Neural cell (in vitro differentiated cells): ENCODE measurements around the gene IL1A.

ENCODE experiments used
- EP300 ChIP-seq: fragments of 450-650 bp; conservative IDR thresholded peaks from 2 replicates; pipeline ENCODE4 v1.6.1; 2014; ENCODE audit warnings: antibody characterized with exemption, mild to moderate bottlenecking, moderate library complexity; ENCODE audit not compliant: poor library complexity, severe bottlenecking
- EZH2 ChIP-seq: fragments of 200-600, 300-800 bp; shearing (Covaris generic), sonication (generic); IDR thresholded peaks from 2 replicates; pipeline ENCODE4 v1.6.1; 2014; ENCODE audit warnings: antibody characterized with exemption, low read length, borderline replicate concordance, mild to moderate bottlenecking; ENCODE audit not compliant: insufficient read depth, poor library complexity, severe bottlenecking
- MXI1 ChIP-seq: fragments of 450-650 bp; conservative IDR thresholded peaks from 2 replicates; pipeline ENCODE4 v1.6.1; 2014; ENCODE audit warnings: antibody characterized with exemption, mild to moderate bottlenecking; ENCODE audit not compliant: poor library complexity, severe bottlenecking
- POLR2AphosphoS5 ChIP-seq: IDR thresholded peaks from 2 replicates; pipeline ENCODE4 v1.6.1; 2012
- RAD21 ChIP-seq: fragments of 450-650 bp; conservative IDR thresholded peaks from 2 replicates; pipeline ENCODE4 v1.6.1; 2014; ENCODE audit warnings: antibody characterized with exemption, mild to moderate bottlenecking, moderate library complexity
- SMC3 ChIP-seq: fragments of 450-650 bp; conservative IDR thresholded peaks from 2 replicates; pipeline ENCODE4 v1.6.1; 2014; ENCODE audit warnings: antibody characterized with exemption, mild to moderate bottlenecking, moderate library complexity; ENCODE audit not compliant: poor library complexity
- TAF1 ChIP-seq: IDR thresholded peaks from 2 replicates; pipeline ENCODE4 v1.6.1; 2012; ENCODE audit warnings: low read depth
- TF ChIP-seq, protein P1 (sequence below): fragments of 450-650 bp; IDR thresholded peaks from 2 replicates; pipeline ENCODE4 v1.5.1; 2014; ENCODE audit warnings: antibody characterized with exemption, mild to moderate bottlenecking, moderate library complexity; ENCODE audit not compliant: poor library complexity, severe bottlenecking
- TF ChIP-seq, protein P2 (sequence below): IDR thresholded peaks from 2 replicates; pipeline ENCODE4 v1.6.1; 2012; ENCODE audit warnings: borderline replicate concordance

- no peak for TF ChIP-seq EZH2
- no peak for TF ChIP-seq TAF1
- TF ChIP-seq POLR2AphosphoS5 = no peak
- TF ChIP-seq, protein P1, sequence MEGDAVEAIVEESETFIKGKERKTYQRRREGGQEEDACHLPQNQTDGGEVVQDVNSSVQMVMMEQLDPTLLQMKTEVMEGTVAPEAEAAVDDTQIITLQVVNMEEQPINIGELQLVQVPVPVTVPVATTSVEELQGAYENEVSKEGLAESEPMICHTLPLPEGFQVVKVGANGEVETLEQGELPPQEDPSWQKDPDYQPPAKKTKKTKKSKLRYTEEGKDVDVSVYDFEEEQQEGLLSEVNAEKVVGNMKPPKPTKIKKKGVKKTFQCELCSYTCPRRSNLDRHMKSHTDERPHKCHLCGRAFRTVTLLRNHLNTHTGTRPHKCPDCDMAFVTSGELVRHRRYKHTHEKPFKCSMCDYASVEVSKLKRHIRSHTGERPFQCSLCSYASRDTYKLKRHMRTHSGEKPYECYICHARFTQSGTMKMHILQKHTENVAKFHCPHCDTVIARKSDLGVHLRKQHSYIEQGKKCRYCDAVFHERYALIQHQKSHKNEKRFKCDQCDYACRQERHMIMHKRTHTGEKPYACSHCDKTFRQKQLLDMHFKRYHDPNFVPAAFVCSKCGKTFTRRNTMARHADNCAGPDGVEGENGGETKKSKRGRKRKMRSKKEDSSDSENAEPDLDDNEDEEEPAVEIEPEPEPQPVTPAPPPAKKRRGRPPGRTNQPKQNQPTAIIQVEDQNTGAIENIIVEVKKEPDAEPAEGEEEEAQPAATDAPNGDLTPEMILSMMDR = no peak
- no peak for TF ChIP-seq RAD21
- TF ChIP-seq EP300 = no peak
- TF ChIP-seq, protein P2, sequence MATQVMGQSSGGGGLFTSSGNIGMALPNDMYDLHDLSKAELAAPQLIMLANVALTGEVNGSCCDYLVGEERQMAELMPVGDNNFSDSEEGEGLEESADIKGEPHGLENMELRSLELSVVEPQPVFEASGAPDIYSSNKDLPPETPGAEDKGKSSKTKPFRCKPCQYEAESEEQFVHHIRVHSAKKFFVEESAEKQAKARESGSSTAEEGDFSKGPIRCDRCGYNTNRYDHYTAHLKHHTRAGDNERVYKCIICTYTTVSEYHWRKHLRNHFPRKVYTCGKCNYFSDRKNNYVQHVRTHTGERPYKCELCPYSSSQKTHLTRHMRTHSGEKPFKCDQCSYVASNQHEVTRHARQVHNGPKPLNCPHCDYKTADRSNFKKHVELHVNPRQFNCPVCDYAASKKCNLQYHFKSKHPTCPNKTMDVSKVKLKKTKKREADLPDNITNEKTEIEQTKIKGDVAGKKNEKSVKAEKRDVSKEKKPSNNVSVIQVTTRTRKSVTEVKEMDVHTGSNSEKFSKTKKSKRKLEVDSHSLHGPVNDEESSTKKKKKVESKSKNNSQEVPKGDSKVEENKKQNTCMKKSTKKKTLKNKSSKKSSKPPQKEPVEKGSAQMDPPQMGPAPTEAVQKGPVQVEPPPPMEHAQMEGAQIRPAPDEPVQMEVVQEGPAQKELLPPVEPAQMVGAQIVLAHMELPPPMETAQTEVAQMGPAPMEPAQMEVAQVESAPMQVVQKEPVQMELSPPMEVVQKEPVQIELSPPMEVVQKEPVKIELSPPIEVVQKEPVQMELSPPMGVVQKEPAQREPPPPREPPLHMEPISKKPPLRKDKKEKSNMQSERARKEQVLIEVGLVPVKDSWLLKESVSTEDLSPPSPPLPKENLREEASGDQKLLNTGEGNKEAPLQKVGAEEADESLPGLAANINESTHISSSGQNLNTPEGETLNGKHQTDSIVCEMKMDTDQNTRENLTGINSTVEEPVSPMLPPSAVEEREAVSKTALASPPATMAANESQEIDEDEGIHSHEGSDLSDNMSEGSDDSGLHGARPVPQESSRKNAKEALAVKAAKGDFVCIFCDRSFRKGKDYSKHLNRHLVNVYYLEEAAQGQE = no peak
- TF ChIP-seq SMC3 = no peak
- TF ChIP-seq MXI1 = no peak
Measured at GRCh38 chr2:112792419-112792818, 8.1 kb upstream of the IL1A start.
